HG02981 (cell line): ENCODE data around the gene ESR2.
"Not testable (repeated sequence)": the region's sequence is repeated elsewhere in the genome, so short reads cannot be mapped to it uniquely, and the experiment has no call there.

ENCODE experiments used
- ATAC-seq: cut with Tn5 transposase; IDR thresholded peaks from one replicate; pipeline ENCODE4 v1.9.1; 2021; ENCODE audit warnings: mild to moderate bottlenecking, moderate library complexity; ENCODE audit not compliant: unreplicated experiment

ESR2 gene

GRCh38 chr14:64201296-64201695 is 92.9 kb downstream of the ESR2 start:
- no peak for ATAC-seq

GRCh38 chr14:64200170-64200569 is 94.0 kb downstream of the ESR2 start:
- ATAC-seq, result no peak

- no peak for ATAC-seq
These were observed 95.7 kb downstream of the ESR2 start for GRCh38 chr14:64198486-64198885.

- no peak for ATAC-seq
These were observed 96.2 kb downstream of the ESR2 start for GRCh38 chr14:64197996-64198395.

- ATAC-seq, result peak; percentile 69
These were observed 97.3 kb downstream of the ESR2 start for GRCh38 chr14:64196814-64197411.

GRCh38 chr14:64196056-64196455 is 98.1 kb downstream of the ESR2 start:
- no peak for ATAC-seq

GRCh38 chr14:64195199-64195598 is 99.0 kb downstream of the ESR2 start:
- ATAC-seq, result peak; percentile 46

- no peak for ATAC-seq
These were observed 99.8 kb downstream of the ESR2 start for GRCh38 chr14:64194404-64194803.

GRCh38 chr14:64193821-64194220 is 100.3 kb downstream of the ESR2 start:
- no peak for ATAC-seq

- no peak for ATAC-seq
These were observed 102.4 kb downstream of the ESR2 start for GRCh38 chr14:64191756-64192155.

- ATAC-seq, result no peak
These were observed 103.1 kb downstream of the ESR2 start for GRCh38 chr14:64190974-64191502.

GRCh38 chr14:64187331-64187730 is 106.8 kb downstream of the ESR2 start:
- ATAC-seq, result no peak

- ATAC-seq, result no peak
These were observed 107.7 kb downstream of the ESR2 start for GRCh38 chr14:64186231-64187129.

- no peak for ATAC-seq
These were observed 109.0 kb downstream of the ESR2 start for GRCh38 chr14:64185184-64185583.

GRCh38 chr14:64184103-64184729 is 110.0 kb downstream of the ESR2 start:
- no peak for ATAC-seq

GRCh38 chr14:64182908-64183307 is 111.3 kb downstream of the ESR2 start:
- not testable (repeated sequence) for ATAC-seq

GRCh38 chr14:64178814-64179213 is 115.4 kb downstream of the ESR2 start:
- no peak for ATAC-seq

GRCh38 chr14:64176330-64176729 is 117.8 kb downstream of the ESR2 start:
- ATAC-seq, result no peak

GRCh38 chr14:64174922-64175782 is 119.0 kb downstream of the ESR2 start:
- no peak for ATAC-seq

GRCh38 chr14:64170181-64170580 is 124.0 kb downstream of the ESR2 start:
- ATAC-seq, result no peak

GRCh38 chr14:64159588-64159987 is 134.6 kb downstream of the ESR2 start:
- no peak for ATAC-seq
